PFSK-1 (cell line): Measurements from ENCODE around the gene PYGL.

Experiments used
- POLR2AphosphoS5 ChIP-seq: IDR thresholded peaks from 2 replicates; pipeline ENCODE4 v1.6.1; 2012; ENCODE audit warnings: low read depth, mild to moderate bottlenecking, control low read depth, low read length, moderate library complexity
- REST ChIP-seq, 2 experiments: IDR thresholded peaks; 2 replicates each; pipeline versions ENCODE4 v1.6.1 to v1.8.0; 2011 to 2012; ENCODE audit warnings: low read depth in 2 of 2, low read length in 2 of 2, control low read depth in 1 of 2, inconsistent platforms in 1 of 2, mild to moderate bottlenecking in 1 of 2, moderate library complexity in 1 of 2; ENCODE audit not compliant: insufficient read depth in 1 of 2
- SIN3A ChIP-seq: IDR thresholded peaks from 2 replicates; pipeline ENCODE4 v1.6.1; 2012; ENCODE audit warnings: mild to moderate bottlenecking, low read length, moderate library complexity, borderline replicate concordance; ENCODE audit not compliant: insufficient read depth
- TAF1 ChIP-seq: IDR thresholded peaks from 2 replicates; pipeline ENCODE4 v1.6.1; 2012; ENCODE audit warnings: low read length, control low read depth, borderline replicate concordance; ENCODE audit not compliant: insufficient read depth

GRCh38 chr14:50967790-50968189 lies 23.5 kb upstream of the PYGL start:
- TF ChIP-seq POLR2AphosphoS5: no peak
- no peak for TF ChIP-seq SIN3A
- TF ChIP-seq REST (IDR thresholded peaks at IDR 0.05; ENCODE audit: insufficient read depth in 1 of 2, low read depth in 2 of 2, low read length in 2 of 2): no peak
- TF ChIP-seq TAF1: no peak
